HEK293T (cell line): ENCODE measurements around the gene DIO3.

ENCODE experiments used
- CTCF ChIA-PET: fragments of 350-600 bp; formaldehyde crosslinking; extraction: SDS; loops from one replicate; lab custom pipeline; 2021; ENCODE audit warnings: antibody characterized with exemption, inconsistent platforms; lab: Yijun Ruan, JAX
- POLR2A ChIA-PET: fragments of 350-600 bp; formaldehyde crosslinking; extraction: SDS; loops from one replicate; lab custom pipeline; 2020; ENCODE audit warnings: antibody characterized with exemption, inconsistent platforms; lab: Yijun Ruan, JAX
- DNase-seq: peaks from one replicate; pipeline ENCODE4 v3.0.0; 2012; ENCODE audit warnings: mixed read lengths; ENCODE audit errors: extremely low spot score
- ARNT ChIP-seq: fragments of 450-650 bp; IDR thresholded peaks from 2 replicates; pipeline ENCODE4 v1.6.1; 2017; ENCODE audit warnings: mild to moderate bottlenecking
- BHLHE40 ChIP-seq: fragments of 450-650 bp; IDR thresholded peaks from 2 replicates; pipeline ENCODE4 v1.6.1; 2016; ENCODE audit warnings: mild to moderate bottlenecking, moderate library complexity, borderline replicate concordance
- CTBP1 ChIP-seq: fragments of 450-650 bp; IDR thresholded peaks from 2 replicates; pipeline ENCODE4 v1.6.1; 2016; ENCODE audit warnings: borderline replicate concordance
- ELF4 ChIP-seq: fragments of 450-650 bp; IDR thresholded peaks from 2 replicates; pipeline ENCODE4 v1.6.1; 2017; ENCODE audit warnings: antibody characterized with exemption
- FOXA1 ChIP-seq: fragments of 450-650 bp; IDR thresholded peaks from 2 replicates; pipeline ENCODE4 v1.6.1; 2016; ENCODE audit warnings: mild to moderate bottlenecking
- FOXK2 ChIP-seq: fragments of 450-650 bp; IDR thresholded peaks from 2 replicates; pipeline ENCODE4 v1.6.1; 2016; ENCODE audit warnings: mild to moderate bottlenecking
- FOXM1 ChIP-seq: fragments of 450-650 bp; IDR thresholded peaks from 2 replicates; pipeline ENCODE4 v1.6.1; 2017; ENCODE audit warnings: mild to moderate bottlenecking, borderline replicate concordance
- HDGF ChIP-seq: fragments of 450-650 bp; IDR thresholded peaks from 2 replicates; pipeline ENCODE4 v1.6.1; 2017; ENCODE audit warnings: antibody characterized with exemption, borderline replicate concordance
- L3MBTL2 ChIP-seq: fragments of 450-650 bp; conservative IDR thresholded peaks from 2 replicates; pipeline ENCODE4 v1.6.1; 2016; ENCODE audit warnings: mild to moderate bottlenecking
- LEF1 ChIP-seq: fragments of 450-650 bp; IDR thresholded peaks from 2 replicates; pipeline ENCODE4 v1.6.1; 2017; ENCODE audit warnings: mild to moderate bottlenecking, borderline replicate concordance
- NFRKB ChIP-seq: fragments of 450-650 bp; IDR thresholded peaks from 2 replicates; pipeline ENCODE4 v1.6.1; 2016; ENCODE audit warnings: mild to moderate bottlenecking, moderate library complexity
- PKNOX1 ChIP-seq: fragments of 450-650 bp; IDR thresholded peaks from 2 replicates; pipeline ENCODE4 v1.6.1; 2016
- SP1 ChIP-seq: fragments of 450-650 bp; IDR thresholded peaks from 2 replicates; pipeline ENCODE4 v1.6.1; 2017
- SUZ12 ChIP-seq: fragments of 450-650 bp; IDR thresholded peaks from 2 replicates; pipeline ENCODE4 v1.6.1; 2016; ENCODE audit warnings: mild to moderate bottlenecking
- TARDBP ChIP-seq: fragments of 450-650 bp; IDR thresholded peaks from 2 replicates; pipeline ENCODE4 v1.6.1; 2016
- ZNF384 ChIP-seq: fragments of 450-650 bp; IDR thresholded peaks from 2 replicates; pipeline ENCODE4 v1.6.1; 2016

The DIO3 gene

DNA sequence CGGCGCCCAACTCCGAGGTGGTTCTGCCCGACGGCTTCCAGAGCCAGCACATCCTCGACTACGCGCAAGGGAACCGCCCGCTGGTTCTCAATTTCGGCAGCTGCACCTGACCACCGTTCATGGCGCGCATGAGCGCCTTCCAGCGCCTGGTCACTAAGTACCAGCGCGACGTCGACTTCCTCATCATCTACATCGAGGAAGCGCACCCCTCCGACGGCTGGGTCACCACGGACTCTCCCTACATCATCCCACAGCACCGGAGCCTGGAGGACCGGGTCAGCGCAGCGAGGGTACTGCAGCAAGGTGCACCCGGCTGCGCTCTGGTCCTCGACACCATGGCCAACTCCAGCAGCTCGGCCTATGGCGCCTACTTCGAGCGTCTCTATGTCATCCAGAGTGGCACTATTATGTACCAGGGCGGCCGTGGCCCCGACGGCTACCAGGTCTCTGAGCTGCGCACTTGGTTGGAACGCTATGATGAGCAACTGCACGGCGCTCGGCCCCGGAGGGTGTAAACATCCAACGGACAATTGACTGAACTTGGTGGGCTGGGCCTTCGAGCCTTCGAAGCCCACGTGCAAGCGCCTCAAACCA, 699 bp downstream of the DIO3 start:
- POLR2A ChIA-PET: no interaction called here
- CTCF ChIA-PET: no interaction called here
- DNase-seq: no peak
- no peak for TF ChIP-seq LEF1
- TF ChIP-seq HDGF: no peak
- TF ChIP-seq NFRKB: no peak
- no peak for TF ChIP-seq CTBP1
- no peak for TF ChIP-seq ARNT
- no peak for TF ChIP-seq BHLHE40
- no peak for TF ChIP-seq L3MBTL2
- no peak for TF ChIP-seq SUZ12
- no peak for TF ChIP-seq FOXK2
- TF ChIP-seq PKNOX1: no peak
- no peak for TF ChIP-seq ZNF384
- no peak for TF ChIP-seq SP1
- no peak for TF ChIP-seq FOXM1
- no peak for TF ChIP-seq ELF4
- TF ChIP-seq TARDBP: no peak
- no peak for TF ChIP-seq FOXA1

- CTCF ChIA-PET: no interaction called here
- POLR2A ChIA-PET: no interaction called here
- no peak for DNase-seq
- no peak for TF ChIP-seq SP1
- TF ChIP-seq PKNOX1: no peak
- TF ChIP-seq NFRKB: no peak
- no peak for TF ChIP-seq BHLHE40
- TF ChIP-seq L3MBTL2: no peak
- no peak for TF ChIP-seq LEF1
- TF ChIP-seq FOXM1: no peak
- TF ChIP-seq FOXA1: no peak
- TF ChIP-seq ELF4: no peak
- no peak for TF ChIP-seq FOXK2
- no peak for TF ChIP-seq ARNT
- no peak for TF ChIP-seq SUZ12
- no peak for TF ChIP-seq TARDBP
Measured at GRCh38 chr14:101562659-101563351, 1.5 kb downstream of the DIO3 start.

DNA sequence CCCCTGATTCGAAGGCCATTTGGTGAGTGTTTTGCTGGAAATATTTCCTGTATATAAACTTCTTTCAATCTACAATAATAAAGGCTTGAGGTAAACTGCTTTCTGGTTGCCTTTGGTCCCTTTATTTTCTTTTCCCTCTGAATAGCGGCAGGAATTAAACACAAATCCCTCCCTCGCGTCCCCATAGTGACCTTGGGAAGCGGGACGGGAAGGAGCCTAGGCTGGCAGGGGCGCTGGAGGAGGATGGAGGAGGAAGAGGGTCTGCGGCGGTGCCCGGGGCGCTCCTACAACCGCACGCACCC, 2.0 kb downstream of the DIO3 start:
- ChIA-PET POLR2A (no interaction called here), CTCF (no interaction called here)
- no peak for DNase-seq
- TF ChIP-seq PKNOX1 (no peak), HDGF (no peak), CTBP1 (no peak), L3MBTL2 (no peak), FOXK2 (no peak), FOXM1 (no peak), BHLHE40 (no peak)

GRCh38 chr14:101563654-101564443, 2.6 kb downstream of the DIO3 start:
- ChIA-PET CTCF (no interaction called here), POLR2A (no interaction called here)
- no peak for TF ChIP-seq BHLHE40
- TF ChIP-seq HDGF: no peak
- TF ChIP-seq L3MBTL2: no peak
- TF ChIP-seq FOXK2: no peak
- TF ChIP-seq FOXA1: no peak
- no peak for TF ChIP-seq LEF1
- TF ChIP-seq FOXM1: no peak
- no peak for TF ChIP-seq TARDBP
- TF ChIP-seq NFRKB: no peak
- TF ChIP-seq CTBP1: no peak
- TF ChIP-seq SUZ12: no peak
- TF ChIP-seq ARNT: no peak
- no peak for TF ChIP-seq ZNF384
- TF ChIP-seq PKNOX1: no peak
- TF ChIP-seq SP1: no peak
- no peak for TF ChIP-seq ELF4
- no peak for DNase-seq

DNA sequence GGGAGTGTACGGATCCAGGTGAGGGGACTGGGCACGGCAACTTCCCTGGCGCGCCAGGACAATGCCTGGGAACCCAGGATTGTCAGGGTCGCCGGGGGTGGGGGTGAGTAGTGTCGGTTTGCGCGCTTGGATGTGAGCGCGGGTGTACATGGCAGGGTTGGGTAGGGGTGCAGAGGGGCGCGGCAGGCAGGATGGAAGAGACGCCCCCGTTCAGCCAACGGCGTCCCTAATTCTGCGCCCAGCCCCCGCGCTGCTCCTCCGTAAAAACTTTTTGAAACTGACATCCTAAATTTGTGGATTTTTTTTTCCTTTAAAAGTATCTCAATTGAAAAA, 3.1 kb downstream of the DIO3 start:
- no peak for DNase-seq
- TF ChIP-seq LEF1 (no peak), HDGF (no peak), L3MBTL2 (no peak), SUZ12 (no peak), FOXA1 (no peak), FOXK2 (no peak), NFRKB (no peak), TARDBP (no peak), ZNF384 (no peak), CTBP1 (no peak), FOXM1 (no peak), ELF4 (no peak), BHLHE40 (no peak), PKNOX1 (no peak), SP1 (no peak)
- CTCF ChIA-PET: interaction anchor here (0.7 kb wide), 1 partner anchor 700 kb away, joined by 4 read pairs; no protein-coding TSS in a partner anchor
- POLR2A ChIA-PET: no interaction called here
